Coronary artery (tissue), 2 donors: ENCODE results near the gene PARVA.

Experiments
- DNase-seq: peaks from one replicate; pipeline ENCODE4 v3.0.0-alpha.2; 2017; ENCODE audit warnings: low spot score
- H3K27ac ChIP-seq, 2 donors: fragments of 200-600 bp; sonication (generic); one replicate each; pipeline ENCODE4 v1.5.1; 2016 to 2019
- H3K4me3 ChIP-seq: fragments of 200-600 bp; sonication (generic); 2 replicates; pipeline ENCODE4 v1.5.1; 2016; ENCODE audit warnings: mild to moderate bottlenecking, moderate library complexity
- CTCF ChIP-seq: fragments of 200-600 bp; sonication (generic); IDR thresholded peaks from one replicate; pipeline ENCODE4 v1.5.1; 2019; ENCODE audit warnings: antibody characterized with exemption

PARVA gene

GRCh38 chr11:12403997-12404350, 26.6 kb downstream of the PARVA start:
- H3K27ac ChIP-seq, result peak overlapping the region in 1 of 2 donors; percentile 9

GRCh38 chr11:12404436-12404835, 27.1 kb downstream of the PARVA start:
- H3K4me3 ChIP-seq, result peak overlapping the region; percentile 9
- TF ChIP-seq CTCF, result no peak
- no peak for DNase-seq
- peak overlapping the region in 1 of 2 donors; percentile 9 for H3K27ac ChIP-seq

More at GRCh38 chr11:12403997-12404350, 26.6 kb downstream of the PARVA start:
- DNase-seq, result no peak
- H3K4me3 ChIP-seq, result no peak overlapping the region
- no peak for TF ChIP-seq CTCF

- DNase-seq, result peak; percentile 50
- TF ChIP-seq CTCF, result no peak
- no peak overlapping the region for H3K4me3 ChIP-seq
- peak overlapping the region in 1 of 2 donors; percentile 31 for H3K27ac ChIP-seq
Measured at GRCh38 chr11:12408156-12408770, 30.9 kb downstream of the PARVA start.

GRCh38 chr11:12409621-12410005, 32.2 kb downstream of the PARVA start:
- TF ChIP-seq CTCF, result no peak
- no peak overlapping the region for H3K4me3 ChIP-seq
- H3K27ac ChIP-seq, result peak overlapping the region; percentile 61 to 80
- DNase-seq, result no peak

GRCh38 chr11:12410006-12410728, 32.8 kb downstream of the PARVA start:
- Histone ChIP-seq H3K4me3 (no peak overlapping the region), H3K27ac (peak overlapping the region; percentile 61 to 80)
- DNase-seq, result peak; percentile 70
- no peak for TF ChIP-seq CTCF

- no peak for DNase-seq
- peak overlapping the region; percentile 56 to 80 for H3K27ac ChIP-seq
- no peak for TF ChIP-seq CTCF
- H3K4me3 ChIP-seq, result no peak overlapping the region
Measured at GRCh38 chr11:12411393-12411792, 34.0 kb downstream of the PARVA start.
